ENCODE data around the gene CLCN1. TPM values are rescaled to one million over a fixed set of nuclear protein-coding genes. Genes with fewer than 3 reads are reported as not detected.

Gene CLCN1
- polyA plus RNA-seq, 2 of the 4 experiments (the other 2 are of a cell fraction), result 0.08 TPM; not detected in 1

GRCh38 chr7:143399642-143400041 lies 83.7 kb downstream of the CLCN1 start:
- CTCF ChIA-PET, result interaction anchor here (2.8 to 4.3 kb wide), 3 partner anchors 9 to 20 kb away, joined by 10 to 19 read pairs (median 15); partner anchors contain the start of gene EPHA1

GRCh38 chr7:143401265-143401664 lies 85.4 kb downstream of the CLCN1 start:
- CTCF ChIA-PET, result interaction anchor here (1.2 to 3.5 kb wide), 5 partner anchors 9 to 160 kb away, joined by 3 to 26 read pairs (median 20); partner anchors contain the start of gene ZYX
- ATAC-seq (no peak), DNase-seq (ENCODE audit: low read depth in 1 of 2, low spot score in 1 of 2) (no peak), FAIRE-seq (no peak)
- TF ChIP-seq POLR2A (IDR thresholded peaks at IDR 0.05; ENCODE audit: low read length) (no peak), EP300 (IDR thresholded peaks at IDR 0.05) (no peak), E2F6 (IDR thresholded peaks at IDR 0.05; ENCODE audit: borderline replicate concordance, low read depth) (no peak), HES2 (IDR thresholded peaks at IDR 0.05) (no peak), REST (IDR thresholded peaks at IDR 0.05) (no peak), RCOR1 (IDR thresholded peaks at IDR 0.05; ENCODE audit: low read depth, low read length) (no peak), GATA3 (IDR thresholded peaks at IDR 0.05; ENCODE audit: borderline replicate concordance) (no peak), RFX5 (IDR thresholded peaks at IDR 0.05) (no peak), CHD2 (IDR thresholded peaks at IDR 0.05; ENCODE audit: low read length, partially characterized antibody) (no peak), ZC3H11A (IDR thresholded peaks at IDR 0.05) (no peak)
- Histone ChIP-seq H3K4me3 (no peak overlapping the region), H3K4me2 (no peak overlapping the region), H3K9me3 (no peaks in the 10 kb centered on the region), H3K27ac (no peak overlapping the region), H3K4me1 (no peaks in the 10 kb centered on the region)
- 68% methylated on average over 11 of the region's 12 CpGs for WGBS (ENCODE audit: missing lambda C conversion rate)
- POLR2A ChIA-PET, result no interaction called here

More at GRCh38 chr7:143399642-143400041, 83.7 kb downstream of the CLCN1 start:
- no peak overlapping the region for H3K4me2 ChIP-seq
- DNase-seq (ENCODE audit: low read depth in 1 of 2, low spot score in 1 of 2), result no peak
- POLR2A ChIA-PET, result no interaction called here
- H3K4me1 ChIP-seq, result no peaks in the 10 kb centered on the region
- H3K27ac ChIP-seq, result no peak overlapping the region
- no peak for ATAC-seq
- 81% methylated on average over 15 of the region's 20 CpGs for WGBS (ENCODE audit: missing lambda C conversion rate)
- no peak overlapping the region for H3K4me3 ChIP-seq
- no peak for FAIRE-seq
- no peak for TF ChIP-seq GATA3 (IDR thresholded peaks at IDR 0.05; ENCODE audit: borderline replicate concordance)
- TF ChIP-seq CTCF (IDR thresholded peaks at IDR 0.05), result no peak
- TF ChIP-seq JUNB (IDR thresholded peaks at IDR 0.05), result no peak
- no peak for TF ChIP-seq POLR2A (IDR thresholded peaks at IDR 0.05; ENCODE audit: low read length)
- no peak for TF ChIP-seq EHF (CRISPR knock-in tag; IDR thresholded peaks at IDR 0.05)
- no peak for TF ChIP-seq PBX3 (IDR thresholded peaks at IDR 0.05)
- TF ChIP-seq CBX8 (IDR thresholded peaks at IDR 0.05), result no peak
- TF ChIP-seq ZSCAN20 (CRISPR knock-in tag; IDR thresholded peaks at IDR 0.05), result no peak
- TF ChIP-seq REST (IDR thresholded peaks at IDR 0.05), result no peak
- no peak for TF ChIP-seq RFX5 (IDR thresholded peaks at IDR 0.05)
- TF ChIP-seq ZC3H11A (IDR thresholded peaks at IDR 0.05), result no peak
- no peak for TF ChIP-seq NPAS2 (CRISPR knock-in tag; IDR thresholded peaks at IDR 0.05; ENCODE audit: borderline replicate concordance)
- no peak for TF ChIP-seq MYC (IDR thresholded peaks at IDR 0.05; ENCODE audit: borderline replicate concordance, low read length)
- H3K9me3 ChIP-seq, result no peaks in the 10 kb centered on the region
